Neural cell (in vitro differentiated cells): Measurements from ENCODE around the gene TPST1. TPM values are rescaled to one million over a fixed set of nuclear protein-coding genes. Genes with fewer than 3 reads are reported as not detected.

Experiments used
- H2AFZ ChIP-seq: fragments of 200-600, 300-800 bp; sonication (generic), shearing (Covaris generic); 2 replicates; pipeline ENCODE4 v1.6.0; 2014; ENCODE audit warnings: low read depth, mild to moderate bottlenecking, antibody characterized with exemption, low read length, moderate library complexity
- H3F3A ChIP-seq: fragments of 200-600 bp; shearing (Covaris generic); 2 replicates; pipeline ENCODE4 v1.6.1; 2016; ENCODE audit warnings: mild to moderate bottlenecking, moderate library complexity, mixed read lengths, antibody characterized with exemption, low read length; ENCODE audit not compliant: insufficient read depth, poor library complexity, severe bottlenecking
- H3K27ac ChIP-seq: fragments of 200-600, 300-800 bp; sonication (generic), shearing (Covaris generic); 2 replicates; pipeline ENCODE4 v1.5.1; 2014; ENCODE audit warnings: mild to moderate bottlenecking, low read length, moderate library complexity
- H3K27me3 ChIP-seq: fragments of 300-800, 200-600 bp; sonication (generic), shearing (Covaris generic); 2 replicates; pipeline ENCODE4 v1.6.0; 2014; ENCODE audit warnings: mild to moderate bottlenecking, low read depth, low read length, moderate library complexity; ENCODE audit not compliant: insufficient read depth
- H3K36me3 ChIP-seq: fragments of 300-800, 200-600 bp; sonication (generic), shearing (Covaris generic); 2 replicates; pipeline ENCODE4 v1.5.1; 2014; ENCODE audit warnings: mild to moderate bottlenecking, antibody characterized with exemption, low read length, moderate library complexity; ENCODE audit not compliant: insufficient read depth
- H3K4me2 ChIP-seq: fragments of 300-800, 200-600 bp; sonication (generic), shearing (Covaris generic); 2 replicates; pipeline ENCODE4 v1.6.0; 2014; ENCODE audit warnings: mild to moderate bottlenecking, low read length
- H3K4me3 ChIP-seq: fragments of 300-800, 200-600 bp; sonication (generic), shearing (Covaris generic); 2 replicates; pipeline ENCODE4 v1.5.1; 2014; ENCODE audit warnings: mild to moderate bottlenecking, low read length, moderate library complexity
- H3K79me2 ChIP-seq: fragments of 200-600 bp; shearing (Covaris generic); replicated peaks from 2 replicates; pipeline ENCODE4 v1.6.0; 2014; ENCODE audit warnings: mild to moderate bottlenecking, low read length, moderate library complexity; ENCODE audit not compliant: insufficient read depth
- H3K9ac ChIP-seq: fragments of 300-800, 200-600 bp; sonication (generic), shearing (Covaris generic); 2 replicates; pipeline ENCODE4 v1.6.1; 2016; ENCODE audit warnings: mild to moderate bottlenecking, low read length, mixed read lengths
- H3K9me2 ChIP-seq: fragments of 200-600 bp; shearing (Covaris generic); 2 replicates; pipeline ENCODE4 v1.6.1; 2016; ENCODE audit warnings: mild to moderate bottlenecking, low read length, mixed read lengths; ENCODE audit not compliant: insufficient read depth
- H3K9me3 ChIP-seq: fragments of 200-600, 300-800 bp; sonication (generic), shearing (Covaris generic); 2 replicates; pipeline ENCODE4 v1.6.1; 2016; ENCODE audit warnings: mild to moderate bottlenecking, mixed run types, low read length, moderate library complexity, mixed read lengths
- H4K20me1 ChIP-seq: fragments of 200-600 bp; shearing (Covaris generic); 2 replicates; pipeline ENCODE4 v1.6.1; 2016; ENCODE audit warnings: mild to moderate bottlenecking, mixed run types; ENCODE audit not compliant: insufficient read depth
- CTCF ChIP-seq: fragments of 450-650 bp; IDR thresholded peaks from 2 replicates; pipeline ENCODE4 v1.5.1; 2014; ENCODE audit warnings: antibody characterized with exemption, mild to moderate bottlenecking, moderate library complexity; ENCODE audit not compliant: poor library complexity, severe bottlenecking
- EP300 ChIP-seq: fragments of 450-650 bp; conservative IDR thresholded peaks from 2 replicates; pipeline ENCODE4 v1.6.1; 2014; ENCODE audit warnings: antibody characterized with exemption, mild to moderate bottlenecking, moderate library complexity; ENCODE audit not compliant: poor library complexity, severe bottlenecking
- EZH2 ChIP-seq: fragments of 200-600, 300-800 bp; shearing (Covaris generic), sonication (generic); IDR thresholded peaks from 2 replicates; pipeline ENCODE4 v1.6.1; 2014; ENCODE audit warnings: antibody characterized with exemption, low read length, borderline replicate concordance, mild to moderate bottlenecking; ENCODE audit not compliant: insufficient read depth, poor library complexity, severe bottlenecking
- MXI1 ChIP-seq: fragments of 450-650 bp; conservative IDR thresholded peaks from 2 replicates; pipeline ENCODE4 v1.6.1; 2014; ENCODE audit warnings: antibody characterized with exemption, mild to moderate bottlenecking; ENCODE audit not compliant: poor library complexity, severe bottlenecking
- POLR2AphosphoS5 ChIP-seq: IDR thresholded peaks from 2 replicates; pipeline ENCODE4 v1.6.1; 2012
- RAD21 ChIP-seq: fragments of 450-650 bp; conservative IDR thresholded peaks from 2 replicates; pipeline ENCODE4 v1.6.1; 2014; ENCODE audit warnings: antibody characterized with exemption, mild to moderate bottlenecking, moderate library complexity
- SMC3 ChIP-seq: fragments of 450-650 bp; conservative IDR thresholded peaks from 2 replicates; pipeline ENCODE4 v1.6.1; 2014; ENCODE audit warnings: antibody characterized with exemption, mild to moderate bottlenecking, moderate library complexity; ENCODE audit not compliant: poor library complexity
- TAF1 ChIP-seq: IDR thresholded peaks from 2 replicates; pipeline ENCODE4 v1.6.1; 2012; ENCODE audit warnings: low read depth
- polyA plus RNA-seq: library from polyadenylated mRNA; depleted of rRNA; stranded (reverse); fragments of >200 nt; gene quantifications from 2 replicates; pipeline ENCODE4 v1.2.3, GENCODE V29; 2014
- TF ChIP-seq, protein P1 (sequence below): IDR thresholded peaks from 2 replicates; pipeline ENCODE4 v1.6.1; 2012; ENCODE audit warnings: borderline replicate concordance

The TPST1 gene
- polyA plus RNA-seq, 1 donor from 2014 or later = 58.5 TPM

GRCh38 chr7:66356277-66356721 is 151.2 kb downstream of the TPST1 start:
- Histone ChIP-seq H3K9ac (no peak overlapping the region), H3K27me3 (no peaks in the 10 kb centered on the region), H4K20me1 (no peaks in the 10 kb centered on the region), H3K4me2 (no peak overlapping the region), H3K9me2 (no peaks in the 10 kb centered on the region), H3K4me3 (no peak overlapping the region), H3F3A (no peaks in the 10 kb centered on the region), H3K27ac (no peak overlapping the region), H2AFZ (no peak overlapping the region), H3K36me3 (no peaks in the 10 kb centered on the region), H3K9me3 (no peaks in the 10 kb centered on the region), H3K79me2 (no peaks in the 10 kb centered on the region)
- TF ChIP-seq TAF1 = no peak
- TF ChIP-seq EZH2 = no peak
- TF ChIP-seq EP300 = no peak
- no peak for TF ChIP-seq MXI1
- TF ChIP-seq, protein P1, sequence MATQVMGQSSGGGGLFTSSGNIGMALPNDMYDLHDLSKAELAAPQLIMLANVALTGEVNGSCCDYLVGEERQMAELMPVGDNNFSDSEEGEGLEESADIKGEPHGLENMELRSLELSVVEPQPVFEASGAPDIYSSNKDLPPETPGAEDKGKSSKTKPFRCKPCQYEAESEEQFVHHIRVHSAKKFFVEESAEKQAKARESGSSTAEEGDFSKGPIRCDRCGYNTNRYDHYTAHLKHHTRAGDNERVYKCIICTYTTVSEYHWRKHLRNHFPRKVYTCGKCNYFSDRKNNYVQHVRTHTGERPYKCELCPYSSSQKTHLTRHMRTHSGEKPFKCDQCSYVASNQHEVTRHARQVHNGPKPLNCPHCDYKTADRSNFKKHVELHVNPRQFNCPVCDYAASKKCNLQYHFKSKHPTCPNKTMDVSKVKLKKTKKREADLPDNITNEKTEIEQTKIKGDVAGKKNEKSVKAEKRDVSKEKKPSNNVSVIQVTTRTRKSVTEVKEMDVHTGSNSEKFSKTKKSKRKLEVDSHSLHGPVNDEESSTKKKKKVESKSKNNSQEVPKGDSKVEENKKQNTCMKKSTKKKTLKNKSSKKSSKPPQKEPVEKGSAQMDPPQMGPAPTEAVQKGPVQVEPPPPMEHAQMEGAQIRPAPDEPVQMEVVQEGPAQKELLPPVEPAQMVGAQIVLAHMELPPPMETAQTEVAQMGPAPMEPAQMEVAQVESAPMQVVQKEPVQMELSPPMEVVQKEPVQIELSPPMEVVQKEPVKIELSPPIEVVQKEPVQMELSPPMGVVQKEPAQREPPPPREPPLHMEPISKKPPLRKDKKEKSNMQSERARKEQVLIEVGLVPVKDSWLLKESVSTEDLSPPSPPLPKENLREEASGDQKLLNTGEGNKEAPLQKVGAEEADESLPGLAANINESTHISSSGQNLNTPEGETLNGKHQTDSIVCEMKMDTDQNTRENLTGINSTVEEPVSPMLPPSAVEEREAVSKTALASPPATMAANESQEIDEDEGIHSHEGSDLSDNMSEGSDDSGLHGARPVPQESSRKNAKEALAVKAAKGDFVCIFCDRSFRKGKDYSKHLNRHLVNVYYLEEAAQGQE = no peak
- TF ChIP-seq RAD21 = no peak
- no peak for TF ChIP-seq CTCF
- no peak for TF ChIP-seq SMC3
- TF ChIP-seq POLR2AphosphoS5 = no peak

DNA sequence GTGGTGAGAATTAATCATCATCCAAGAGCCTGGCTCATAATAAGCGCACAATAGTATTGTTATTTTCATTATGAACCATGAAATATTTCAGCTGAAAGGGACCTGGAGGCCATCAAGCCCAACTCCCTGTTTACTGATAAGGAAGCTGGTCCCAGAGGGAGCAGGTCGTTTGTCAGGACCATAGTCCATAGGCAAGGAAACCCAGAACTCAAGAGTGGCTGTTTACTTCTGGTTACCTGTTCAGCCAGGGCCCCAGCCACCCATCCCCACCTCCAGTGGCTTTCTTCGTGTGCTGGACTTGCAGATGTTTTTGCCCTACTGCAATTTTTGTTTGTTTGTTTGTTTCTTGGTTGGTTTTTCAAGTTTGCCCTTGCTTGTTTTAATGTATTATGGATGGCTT is 152.0 kb downstream of the TPST1 start:
- H3K9me2 ChIP-seq = no peaks in the 10 kb centered on the region
- no peaks in the 10 kb centered on the region for H4K20me1 ChIP-seq
- TF ChIP-seq SMC3 (no peak), EZH2 (no peak), EP300 (no peak), MXI1 (no peak)
- TF ChIP-seq, protein P1 = no peak
- H3F3A ChIP-seq = no peaks in the 10 kb centered on the region
- no peak overlapping the region for H2AFZ ChIP-seq
- no peaks in the 10 kb centered on the region for H3K9me3 ChIP-seq
- no peak overlapping the region for H3K9ac ChIP-seq
- H3K36me3 ChIP-seq = no peaks in the 10 kb centered on the region
- no peaks in the 10 kb centered on the region for H3K27me3 ChIP-seq
- H3K79me2 ChIP-seq = no peaks in the 10 kb centered on the region
- no peak overlapping the region for H3K4me2 ChIP-seq
- H3K27ac ChIP-seq = no peak overlapping the region
- no peak overlapping the region for H3K4me3 ChIP-seq
